ENCODE results near the gene CMYA5. TPM values are rescaled to one million over a fixed set of nuclear protein-coding genes. Genes with fewer than 3 reads are reported as not detected.
"Not testable (repeated sequence)": the region's sequence is repeated elsewhere in the genome, so short reads cannot be mapped to it uniquely, and the experiment has no call there.

CMYA5 gene
- total RNA-seq, 1 donor from 2014 or later = 0.36 TPM

GRCh38 chr5:79759848-79760247 lies 70.2 kb downstream of the CMYA5 start:
- Mint-ChIP-seq H3K27me3 (ENCODE audit: unreplicated experiment) (no peaks in the 10 kb centered on the region), H3K4me3 (ENCODE audit: unreplicated experiment) (no peak overlapping the region), H3K4me1 (ENCODE audit: unreplicated experiment) (peaks cover 4% of the 10 kb centered on the region), H3K9me3 (ENCODE audit: unreplicated experiment) (no peaks in the 10 kb centered on the region), H3K27ac (ENCODE audit: unreplicated experiment) (no peak overlapping the region), H3K36me3 (ENCODE audit: low read depth, unreplicated experiment) (no peaks in the 10 kb centered on the region)
- DNase-seq (ENCODE audit: low spot score) = no peak
- TF ChIP-seq CTCF (IDR thresholded peaks at IDR 0.05; ENCODE audit: unreplicated experiment) = no peak

GRCh38 chr5:79762929-79763328 lies 73.3 kb downstream of the CMYA5 start:
- no peak for DNase-seq (ENCODE audit: low spot score)
- H3K36me3 Mint-ChIP-seq (ENCODE audit: low read depth, unreplicated experiment) = no peaks in the 10 kb centered on the region
- no peak for TF ChIP-seq CTCF (IDR thresholded peaks at IDR 0.05; ENCODE audit: unreplicated experiment)
- no peaks in the 10 kb centered on the region for H3K4me1 Mint-ChIP-seq (ENCODE audit: unreplicated experiment)
- H3K9me3 Mint-ChIP-seq (ENCODE audit: unreplicated experiment) = no peaks in the 10 kb centered on the region
- no peak overlapping the region for H3K4me3 Mint-ChIP-seq (ENCODE audit: unreplicated experiment)
- H3K27ac Mint-ChIP-seq (ENCODE audit: unreplicated experiment) = no peak overlapping the region
- no peaks in the 10 kb centered on the region for H3K27me3 Mint-ChIP-seq (ENCODE audit: unreplicated experiment)

- not testable (repeated sequence) for H3K4me1 Mint-ChIP-seq (ENCODE audit: unreplicated experiment); DNase-seq (ENCODE audit: low spot score); H3K4me3 Mint-ChIP-seq (ENCODE audit: unreplicated experiment); H3K36me3 Mint-ChIP-seq (ENCODE audit: low read depth, unreplicated experiment); H3K27me3 Mint-ChIP-seq (ENCODE audit: unreplicated experiment); H3K9me3 Mint-ChIP-seq (ENCODE audit: unreplicated experiment); H3K27ac Mint-ChIP-seq (ENCODE audit: unreplicated experiment)
Measured at GRCh38 chr5:79764147-79764546, 74.5 kb downstream of the CMYA5 start.

GRCh38 chr5:79771387-79771786 lies 81.8 kb downstream of the CMYA5 start:
- TF ChIP-seq CTCF (IDR thresholded peaks at IDR 0.05; ENCODE audit: unreplicated experiment) = no peak
- Mint-ChIP-seq H3K27ac (ENCODE audit: unreplicated experiment) (no peak overlapping the region), H3K36me3 (ENCODE audit: low read depth, unreplicated experiment) (peaks cover 9% of the 10 kb centered on the region), H3K9me3 (ENCODE audit: unreplicated experiment) (no peaks in the 10 kb centered on the region), H3K27me3 (ENCODE audit: unreplicated experiment) (peaks cover 3% of the 10 kb centered on the region), H3K4me1 (ENCODE audit: unreplicated experiment) (peaks cover 4% of the 10 kb centered on the region), H3K4me3 (ENCODE audit: unreplicated experiment) (no peak overlapping the region)
- no peak for DNase-seq (ENCODE audit: low spot score)

GRCh38 chr5:79772651-79773050 lies 83.0 kb downstream of the CMYA5 start:
- Mint-ChIP-seq H3K27ac (ENCODE audit: unreplicated experiment) (no peak overlapping the region), H3K9me3 (ENCODE audit: unreplicated experiment) (no peaks in the 10 kb centered on the region), H3K27me3 (ENCODE audit: unreplicated experiment) (peaks cover 3% of the 10 kb centered on the region), H3K36me3 (ENCODE audit: low read depth, unreplicated experiment) (peaks cover 9% of the 10 kb centered on the region), H3K4me1 (ENCODE audit: unreplicated experiment) (peaks cover 4% of the 10 kb centered on the region), H3K4me3 (ENCODE audit: unreplicated experiment) (no peak overlapping the region)
- TF ChIP-seq CTCF (IDR thresholded peaks at IDR 0.05; ENCODE audit: unreplicated experiment) = no peak
- DNase-seq (ENCODE audit: low spot score) = no peak

GRCh38 chr5:79773612-79774011 lies 84.0 kb downstream of the CMYA5 start:
- Mint-ChIP-seq H3K27ac (ENCODE audit: unreplicated experiment) (no peak overlapping the region), H3K36me3 (ENCODE audit: low read depth, unreplicated experiment) (peaks cover 9% of the 10 kb centered on the region), H3K4me3 (ENCODE audit: unreplicated experiment) (no peak overlapping the region), H3K4me1 (ENCODE audit: unreplicated experiment) (peaks cover 4% of the 10 kb centered on the region), H3K27me3 (ENCODE audit: unreplicated experiment) (peaks cover 3% of the 10 kb centered on the region), H3K9me3 (ENCODE audit: unreplicated experiment) (no peaks in the 10 kb centered on the region)
- no peak for DNase-seq (ENCODE audit: low spot score)
- no peak for TF ChIP-seq CTCF (IDR thresholded peaks at IDR 0.05; ENCODE audit: unreplicated experiment)

Data from endothelial cell (in vitro differentiated cells).